Activated naive CD8-positive, alpha-beta T cell (primary cell): Measurements from ENCODE around the gene AARSD1.
"Not testable (repeated sequence)": the region's sequence is repeated elsewhere in the genome, so short reads cannot be mapped to it uniquely, and the experiment has no call there.

ENCODE experiments used
- H3K27ac Mint-ChIP-seq: one replicate; pipeline ENCODE4 v1.8.0; 2021; ENCODE audit warnings: mixed read lengths
- H3K27me3 Mint-ChIP-seq: one replicate; pipeline ENCODE4 v1.8.0; 2021; ENCODE audit warnings: mixed read lengths
- H3K36me3 Mint-ChIP-seq: one replicate; pipeline ENCODE4 v1.8.0; 2021; ENCODE audit warnings: mixed read lengths
- H3K4me1 Mint-ChIP-seq: one replicate; pipeline ENCODE4 v1.8.0; 2021; ENCODE audit warnings: low read depth, mixed read lengths
- H3K4me3 Mint-ChIP-seq: one replicate; pipeline ENCODE4 v1.8.0; 2021; ENCODE audit warnings: mild to moderate bottlenecking, mixed read lengths
- H3K9me3 Mint-ChIP-seq: one replicate; pipeline ENCODE4 v1.8.0; 2021; ENCODE audit warnings: low read depth, mixed read lengths

Gene AARSD1

DNA sequence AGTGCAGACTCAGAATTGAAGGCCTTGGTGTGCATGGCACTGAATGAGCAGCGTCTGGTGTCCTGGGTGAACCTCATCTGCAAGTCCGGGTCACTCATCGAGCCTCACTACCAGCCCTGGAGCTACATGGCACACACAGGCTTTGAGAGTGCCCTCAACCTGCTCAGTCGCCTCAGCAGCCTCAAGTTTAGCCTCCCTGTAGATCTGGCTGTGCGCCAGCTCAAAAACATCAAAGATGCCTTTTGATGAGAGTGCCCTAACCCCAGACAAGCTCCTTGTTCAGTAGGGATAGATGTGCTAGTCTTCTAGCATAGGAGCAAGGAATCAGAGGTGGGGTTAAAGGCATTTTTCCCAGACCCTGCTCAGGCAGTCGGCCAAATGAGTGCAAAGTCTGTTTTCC, 27.2 kb upstream of the AARSD1 start:
- no peak overlapping the region for H3K4me3 Mint-ChIP-seq
- peaks cover 9% of the 10 kb centered on the region for H3K36me3 Mint-ChIP-seq
- H3K27me3 Mint-ChIP-seq: no peaks in the 10 kb centered on the region
- no peak overlapping the region for H3K27ac Mint-ChIP-seq
- H3K9me3 Mint-ChIP-seq: no peaks in the 10 kb centered on the region
- H3K4me1 Mint-ChIP-seq: no peaks in the 10 kb centered on the region

DNA sequence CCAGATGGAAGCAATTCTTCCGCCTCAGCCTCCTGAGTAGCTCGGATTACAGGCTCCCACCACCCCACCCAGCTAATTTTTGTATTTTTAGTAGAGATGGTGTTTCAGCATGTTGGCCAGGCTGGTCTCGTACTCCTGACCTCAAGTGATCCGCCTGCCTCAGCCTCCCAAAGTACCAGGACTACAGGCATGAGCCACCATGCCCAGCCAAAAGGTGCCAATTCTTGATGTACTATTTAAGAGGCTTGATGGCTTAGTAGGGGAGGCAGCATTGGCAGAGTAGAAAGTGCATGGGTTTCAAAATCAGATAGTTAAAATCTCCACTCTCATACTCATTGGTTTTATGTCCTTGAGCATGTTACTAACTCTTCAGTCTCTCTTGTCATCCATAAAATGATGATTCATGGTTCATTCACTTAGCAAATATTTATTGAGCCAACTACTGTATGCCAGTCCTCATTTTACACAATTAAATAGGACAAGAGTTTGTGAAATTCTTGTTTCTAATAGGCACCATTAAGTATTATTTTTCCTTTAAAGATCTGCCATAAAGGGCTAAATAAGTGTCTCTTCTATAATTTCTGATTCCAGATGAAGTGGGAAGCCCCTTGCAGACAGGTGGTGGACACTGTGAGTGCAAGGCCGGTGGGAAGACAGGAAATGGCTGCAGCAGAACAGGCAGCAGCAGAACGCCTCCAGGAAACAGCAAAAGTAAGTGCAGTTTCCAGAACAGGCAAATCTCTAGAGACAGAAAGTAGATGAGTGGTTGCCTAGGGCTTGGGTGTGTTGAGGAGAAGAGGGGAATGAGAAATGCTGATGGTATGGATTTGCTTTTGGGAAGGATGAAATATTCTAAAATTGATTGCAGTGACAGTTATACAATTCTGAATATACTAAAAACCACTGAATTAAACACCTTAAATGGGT, 25.7 kb upstream of the AARSD1 start:
- Mint-ChIP-seq H3K4me3 (no peak overlapping the region), H3K9me3 (no peaks in the 10 kb centered on the region), H3K27me3 (no peaks in the 10 kb centered on the region), H3K4me1 (peaks cover 4% of the 10 kb centered on the region), H3K36me3 (peaks cover 11% of the 10 kb centered on the region), H3K27ac (no peak overlapping the region)

DNA sequence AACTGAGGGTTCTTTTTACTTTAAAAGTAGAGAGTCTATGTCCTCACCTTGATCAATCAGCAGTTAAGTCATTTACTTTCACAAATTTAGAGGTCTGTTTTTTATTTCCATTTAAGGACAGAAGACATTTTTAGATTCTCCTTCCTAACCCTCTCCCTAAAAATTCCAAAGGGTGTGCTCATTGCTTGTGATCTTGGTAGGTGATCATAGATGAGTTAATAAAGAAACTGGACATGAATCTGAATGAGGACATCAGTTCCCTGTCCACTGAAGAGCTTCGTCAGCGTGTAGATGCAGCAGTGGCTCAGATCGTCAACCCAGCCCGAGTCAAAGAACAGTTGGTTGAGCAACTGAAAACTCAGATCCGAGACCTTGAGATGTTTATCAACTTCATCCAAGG, 24.9 kb upstream of the AARSD1 start:
- peaks cover 7% of the 10 kb centered on the region for H3K4me1 Mint-ChIP-seq
- no peak overlapping the region for H3K4me3 Mint-ChIP-seq
- no peaks in the 10 kb centered on the region for H3K27me3 Mint-ChIP-seq
- peaks cover 11% of the 10 kb centered on the region for H3K36me3 Mint-ChIP-seq
- H3K27ac Mint-ChIP-seq: no peak overlapping the region
- H3K9me3 Mint-ChIP-seq: no peaks in the 10 kb centered on the region

DNA sequence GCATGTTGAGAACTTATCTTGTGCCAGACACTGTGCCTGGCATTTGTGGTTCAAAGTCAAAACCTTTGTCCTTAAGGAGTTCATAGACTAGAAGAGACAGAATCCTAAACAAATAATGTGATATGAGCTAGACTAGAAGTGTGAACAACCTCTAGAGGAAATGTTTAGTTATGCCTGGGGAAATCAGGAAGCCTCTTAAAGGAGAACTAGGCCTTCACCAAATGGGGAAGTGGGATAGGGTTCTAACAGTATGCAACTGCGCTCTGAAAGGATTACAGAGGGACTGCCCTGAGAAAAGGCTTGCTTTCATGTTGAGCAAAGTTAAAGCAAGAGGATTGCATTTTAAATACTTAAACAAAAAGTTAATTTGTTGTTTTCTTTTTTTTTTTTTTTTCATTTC, 21.0 kb upstream of the AARSD1 start:
- H3K9me3 Mint-ChIP-seq: no peaks in the 10 kb centered on the region
- H3K36me3 Mint-ChIP-seq: peaks cover 8% of the 10 kb centered on the region
- H3K27ac Mint-ChIP-seq: no peak overlapping the region
- peaks cover 22% of the 10 kb centered on the region for H3K4me1 Mint-ChIP-seq
- H3K4me3 Mint-ChIP-seq: no peak overlapping the region
- H3K27me3 Mint-ChIP-seq: no peaks in the 10 kb centered on the region

DNA sequence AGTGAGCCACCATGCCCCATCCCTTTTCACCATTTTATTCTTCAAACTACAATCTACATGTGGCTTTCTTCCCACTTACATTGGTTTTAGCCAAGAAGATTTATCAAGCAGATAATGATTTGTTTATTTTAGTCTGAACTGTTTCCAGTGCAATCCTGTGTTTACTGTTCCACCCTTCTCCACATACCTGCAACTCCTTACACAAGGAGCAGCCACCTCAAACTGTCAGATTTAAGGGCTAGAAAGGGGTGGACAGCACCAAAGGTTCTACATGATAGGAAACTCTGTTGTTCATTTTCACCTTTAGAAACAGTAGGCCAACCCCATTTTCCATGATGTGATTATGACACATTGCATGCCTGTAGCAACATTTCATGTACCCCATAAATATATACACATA, 18.0 kb upstream of the AARSD1 start:
- Mint-ChIP-seq H3K9me3 (no peaks in the 10 kb centered on the region), H3K36me3 (peaks cover 4% of the 10 kb centered on the region), H3K4me3 (peak overlapping the region; percentile 95), H3K4me1 (peaks cover 30% of the 10 kb centered on the region), H3K27ac (peak overlapping the region; percentile 64), H3K27me3 (no peaks in the 10 kb centered on the region)

DNA sequence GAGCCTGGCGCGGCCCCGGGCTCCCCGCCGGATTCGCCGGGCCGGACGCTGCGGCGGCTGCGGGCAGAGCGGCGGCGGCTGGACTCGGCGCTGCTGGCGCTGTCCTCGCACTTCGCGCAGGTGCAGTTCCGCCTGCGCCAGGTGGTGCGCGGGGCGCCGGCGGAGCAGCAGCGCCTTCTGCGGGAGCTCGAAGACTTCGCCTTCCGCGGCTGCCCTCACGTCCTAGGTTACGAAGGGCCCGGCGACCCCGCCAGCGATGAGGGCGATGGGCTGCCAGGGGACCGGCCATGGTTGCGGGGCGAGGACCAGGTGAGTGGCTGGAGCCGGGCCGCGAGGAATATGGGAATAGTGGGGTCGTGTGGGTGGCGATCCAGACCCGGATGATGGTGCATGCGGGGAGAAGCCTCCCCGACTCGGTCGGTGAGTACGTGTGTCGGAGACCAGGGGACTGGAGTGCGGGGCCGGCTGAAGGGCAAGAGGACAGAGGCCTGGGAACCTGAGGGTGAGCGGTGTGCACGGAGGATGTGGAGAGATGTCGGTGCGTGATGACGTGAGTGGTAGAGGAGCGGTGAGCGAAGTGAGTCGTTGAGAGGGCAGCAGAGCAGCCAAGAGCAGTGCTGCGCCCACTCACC, 16.6 kb upstream of the AARSD1 start:
- no peaks in the 10 kb centered on the region for H3K27me3 Mint-ChIP-seq
- H3K27ac Mint-ChIP-seq: peak overlapping the region; percentile 77
- H3K36me3 Mint-ChIP-seq: peaks cover 4% of the 10 kb centered on the region
- H3K4me1 Mint-ChIP-seq: peaks cover 30% of the 10 kb centered on the region
- H3K9me3 Mint-ChIP-seq: no peaks in the 10 kb centered on the region
- peak overlapping the region; percentile 95 for H3K4me3 Mint-ChIP-seq

DNA sequence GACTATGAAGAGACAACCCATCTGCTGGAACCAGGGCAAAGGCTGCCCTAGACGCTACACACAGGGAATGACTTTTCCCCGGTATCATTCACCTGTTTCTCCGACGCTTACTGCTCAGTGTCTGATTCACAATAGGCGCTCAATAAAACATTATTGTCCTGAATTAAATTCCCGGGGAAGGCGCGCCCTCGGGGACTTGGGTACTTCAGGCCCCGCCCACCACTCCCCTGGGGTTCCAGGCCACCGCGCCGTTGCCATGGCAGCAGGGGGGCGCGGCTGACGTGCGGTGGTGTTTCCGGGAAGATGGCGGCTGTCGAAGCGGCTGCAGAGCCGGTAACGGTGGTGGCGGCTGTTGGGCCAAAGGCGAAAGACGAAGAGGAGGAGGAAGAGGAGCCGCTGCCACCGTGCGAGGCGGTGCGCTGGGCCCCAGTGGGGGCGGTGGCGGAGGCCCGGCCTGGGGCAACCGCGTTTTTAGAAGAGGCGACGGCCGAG, 16.1 kb upstream of the AARSD1 start, which contains the start of gene RUNDC1:
Gene RUNDC1 (plus strand): TSS at position 292 of the 492 bp plus-strand sequence. CDS start 12 bp downstream, at position 304.
- peaks cover 4% of the 10 kb centered on the region for H3K36me3 Mint-ChIP-seq
- no peaks in the 10 kb centered on the region for H3K9me3 Mint-ChIP-seq
- H3K4me3 Mint-ChIP-seq: peak within 1 kb of the TSS; percentile 95
- no peaks in the 10 kb centered on the region for H3K27me3 Mint-ChIP-seq
- H3K4me1 Mint-ChIP-seq: peaks cover 30% of the 10 kb centered on the region
- H3K27ac Mint-ChIP-seq: peak within 1 kb of the TSS; percentile 96

DNA sequence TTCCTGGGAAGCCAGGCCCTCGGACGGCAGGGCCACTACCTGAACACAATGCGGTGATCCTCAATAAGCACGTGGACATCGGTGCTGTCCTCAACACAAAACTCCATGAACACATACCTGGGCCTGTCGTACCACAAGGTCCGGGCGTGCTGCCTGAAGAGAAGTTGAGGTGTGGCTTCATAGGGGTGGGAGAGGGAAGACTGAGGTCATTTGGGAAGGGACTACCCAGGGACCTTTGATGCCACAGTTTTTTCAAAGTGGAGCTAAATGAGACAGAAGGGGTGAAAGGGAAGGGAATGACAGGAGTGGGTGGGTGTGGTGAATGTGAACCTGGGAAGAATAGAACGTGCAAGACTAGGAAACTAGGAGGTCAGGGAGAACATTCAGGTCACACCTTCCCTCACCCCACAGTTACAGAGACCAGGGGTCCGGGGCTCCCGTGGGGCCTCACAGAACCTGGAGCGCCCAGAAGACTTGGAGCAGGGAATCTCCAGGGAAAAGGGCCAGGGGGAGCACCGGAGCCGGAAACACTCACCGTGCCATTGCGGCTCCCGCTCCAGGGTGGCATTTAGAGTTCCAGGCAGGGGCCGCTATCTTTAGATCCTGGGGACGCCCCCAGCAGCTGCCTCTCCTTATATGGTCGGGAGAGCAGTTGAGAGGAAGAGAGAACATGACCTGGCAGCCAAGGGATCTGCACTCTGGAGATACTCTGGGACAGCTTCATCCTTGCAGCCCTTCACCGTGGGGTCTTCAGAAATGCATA, 15.4 kb upstream of the AARSD1 start, which contains the start of gene PTGES3L:
Gene PTGES3L (minus strand): TSS at position 570 of the 763 bp plus-strand sequence. CDS start 27 bp downstream, at position 543.
- Mint-ChIP-seq H3K4me3 (peak within 1 kb of the TSS; percentile 95), H3K9me3 (no peaks in the 10 kb centered on the region), H3K27me3 (no peaks in the 10 kb centered on the region), H3K27ac (peak within 1 kb of the TSS; percentile 96), H3K36me3 (peaks cover 2% of the 10 kb centered on the region), H3K4me1 (peaks cover 27% of the 10 kb centered on the region)

DNA sequence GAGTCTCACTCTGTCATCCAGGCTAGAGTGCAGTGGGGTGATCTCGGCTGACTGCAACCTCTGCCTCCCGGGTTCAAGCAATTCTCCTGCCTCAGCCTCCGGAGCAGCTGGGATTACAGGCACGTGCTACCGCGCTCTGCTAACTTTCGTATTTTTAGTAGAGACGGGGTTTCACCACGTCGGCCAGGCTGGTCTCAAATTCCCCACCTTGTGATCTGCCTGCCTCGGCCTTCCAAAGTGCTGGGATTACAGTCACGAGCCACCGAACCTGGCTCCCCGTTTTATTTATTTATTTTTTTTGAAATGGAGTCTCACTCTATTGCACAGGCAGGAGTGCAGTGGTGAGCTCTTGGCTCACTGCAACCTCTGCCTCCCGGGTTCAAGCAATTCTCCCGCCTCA, 11.4 kb upstream of the AARSD1 start:
- not testable (repeated sequence) for H3K27ac Mint-ChIP-seq, H3K36me3 Mint-ChIP-seq, H3K27me3 Mint-ChIP-seq, H3K9me3 Mint-ChIP-seq, H3K4me3 Mint-ChIP-seq
- peaks cover 10% of the 10 kb centered on the region for H3K4me1 Mint-ChIP-seq

DNA sequence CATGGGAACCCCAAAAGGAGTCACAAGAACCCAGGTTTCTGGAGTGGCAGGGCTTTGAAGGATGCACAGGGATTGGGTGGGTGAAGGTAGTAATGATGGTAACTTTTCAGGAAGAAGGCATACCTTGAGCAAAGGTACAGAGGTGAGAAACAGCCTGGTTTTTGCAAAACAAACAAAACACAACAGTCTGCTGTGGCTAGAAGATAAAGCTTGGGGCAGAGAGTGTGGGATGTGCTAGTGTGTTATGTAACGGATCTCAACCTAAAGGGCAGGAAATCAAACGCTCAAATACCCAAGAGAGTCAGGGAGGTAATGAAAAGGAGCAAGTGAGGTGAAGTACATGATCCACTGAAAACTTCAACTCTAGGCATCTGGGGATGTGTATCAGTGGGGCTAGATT, 11.0 kb upstream of the AARSD1 start:
- Mint-ChIP-seq H3K27me3 (no peaks in the 10 kb centered on the region), H3K4me3 (no peak overlapping the region), H3K36me3 (no peaks in the 10 kb centered on the region), H3K27ac (no peak overlapping the region), H3K4me1 (peaks cover 8% of the 10 kb centered on the region), H3K9me3 (no peaks in the 10 kb centered on the region)

DNA sequence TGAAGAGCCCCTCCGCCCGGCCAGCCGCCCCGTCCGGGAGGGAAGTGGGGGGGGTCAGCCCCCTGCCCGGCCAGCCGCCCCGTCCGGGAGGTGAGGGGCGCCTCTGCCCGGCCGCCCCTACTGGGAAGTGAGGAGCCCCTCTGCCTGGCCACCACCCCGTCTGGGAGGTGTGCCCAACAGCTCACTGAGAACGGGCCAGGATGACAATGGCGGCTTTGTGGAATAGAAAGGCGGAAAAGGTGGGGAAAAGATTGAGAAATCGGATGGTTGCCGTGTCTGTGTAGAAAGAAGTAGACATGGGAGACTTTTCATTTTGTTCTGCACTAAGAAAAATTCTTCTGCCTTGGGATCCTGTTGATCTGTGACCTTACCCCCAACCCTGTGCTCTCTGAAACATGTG, 9.1 kb upstream of the AARSD1 start:
- H3K27me3 Mint-ChIP-seq, H3K9me3 Mint-ChIP-seq, H3K36me3 Mint-ChIP-seq, H3K4me1 Mint-ChIP-seq, H3K4me3 Mint-ChIP-seq, H3K27ac Mint-ChIP-seq: not testable (repeated sequence)

DNA sequence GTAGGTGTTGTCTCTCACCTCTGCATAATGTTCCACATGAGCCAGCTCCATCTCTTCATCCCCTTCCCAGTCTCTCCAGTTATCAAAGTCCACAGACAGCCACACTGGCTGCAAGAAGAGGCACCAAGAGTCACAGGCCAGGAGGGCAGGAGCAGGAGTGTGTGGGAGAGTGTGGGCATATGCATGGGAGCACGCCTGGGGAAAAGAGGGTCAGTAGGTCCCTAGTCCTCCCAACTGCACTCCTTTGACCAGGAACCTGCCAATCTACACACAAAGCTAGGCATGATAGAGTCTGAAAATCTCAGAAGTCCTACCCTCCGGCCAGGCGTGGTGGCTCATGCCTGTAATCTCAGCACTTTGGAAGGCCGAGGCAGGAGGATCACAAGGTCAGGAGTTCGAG, 7.3 kb upstream of the AARSD1 start:
- Mint-ChIP-seq H3K27me3 (no peaks in the 10 kb centered on the region), H3K4me3 (no peak overlapping the region), H3K36me3 (no peaks in the 10 kb centered on the region), H3K27ac (no peak overlapping the region), H3K4me1 (no peaks in the 10 kb centered on the region), H3K9me3 (no peaks in the 10 kb centered on the region)

DNA sequence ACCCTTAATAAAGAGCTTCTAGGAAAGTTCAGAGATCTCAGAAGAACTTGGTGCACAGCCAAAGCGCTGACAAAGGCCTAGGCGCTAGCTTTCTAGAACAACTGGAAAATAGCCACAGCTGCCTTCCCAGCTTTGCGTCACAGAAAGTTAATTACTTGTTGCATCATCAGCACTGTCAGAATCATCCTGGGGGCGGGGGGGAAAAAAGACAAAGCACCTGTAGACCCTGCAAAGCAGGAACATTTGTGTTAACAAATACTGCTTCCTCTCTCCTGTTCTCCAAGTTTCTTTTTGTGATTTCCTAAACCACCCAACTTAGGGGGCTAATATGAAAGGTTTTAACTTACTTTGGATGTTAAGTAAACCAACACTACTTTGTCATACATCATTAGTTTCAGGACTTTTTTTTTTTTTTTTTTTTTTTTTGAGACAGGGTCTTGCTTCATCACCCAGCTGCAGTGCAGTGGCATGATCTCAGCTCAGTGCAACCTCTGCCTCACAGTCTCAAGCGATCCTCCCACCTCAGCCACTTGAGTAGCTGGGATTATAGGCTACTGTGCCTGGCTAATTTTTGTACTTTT, 4.8 kb upstream of the AARSD1 start:
- H3K9me3 Mint-ChIP-seq: no peaks in the 10 kb centered on the region
- peaks cover 7% of the 10 kb centered on the region for H3K4me1 Mint-ChIP-seq
- H3K4me3 Mint-ChIP-seq: no peak overlapping the region
- H3K27me3 Mint-ChIP-seq: no peaks in the 10 kb centered on the region
- peaks cover 4% of the 10 kb centered on the region for H3K36me3 Mint-ChIP-seq
- no peak overlapping the region for H3K27ac Mint-ChIP-seq

DNA sequence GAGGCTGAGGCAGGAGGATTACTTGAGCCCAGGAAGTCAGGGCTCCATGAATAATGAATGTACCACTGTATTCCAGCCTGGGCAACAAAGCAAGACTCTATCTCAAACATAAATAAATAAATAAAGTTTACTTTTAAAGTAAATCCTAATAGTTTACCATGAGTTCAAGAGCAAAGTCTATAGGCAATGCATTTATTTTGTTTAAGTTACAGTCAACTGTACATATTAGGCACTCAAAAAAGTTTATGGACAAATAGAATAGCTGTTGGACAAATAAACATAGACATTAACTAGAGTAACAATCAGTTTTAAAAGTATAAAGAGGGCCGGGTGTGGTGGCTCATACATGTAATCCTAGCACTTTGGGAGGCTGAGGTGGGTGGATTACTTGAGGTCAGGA, 3.7 kb upstream of the AARSD1 start:
- Mint-ChIP-seq H3K4me1 (peaks cover 15% of the 10 kb centered on the region), H3K36me3 (peaks cover 8% of the 10 kb centered on the region), H3K27me3 (no peaks in the 10 kb centered on the region), H3K4me3 (no peak overlapping the region), H3K27ac (no peak overlapping the region), H3K9me3 (no peaks in the 10 kb centered on the region)
